Suprapubic skin (tissue), 4 donors: ENCODE results near the gene C7. TPM values are rescaled to one million over a fixed set of nuclear protein-coding genes. Genes with fewer than 3 reads are reported as not detected.
"Not testable (repeated sequence)": the region's sequence is repeated elsewhere in the genome, so short reads cannot be mapped to it uniquely, and the experiment has no call there.

Experiments used
- DNase-seq, 2 donors: peaks; one replicate each; pipeline ENCODE4 v3.0.0-alpha.2; 2019; ENCODE audit warnings: low spot score in 2 of 2
- H3K27ac ChIP-seq: fragments of 200-600 bp; sonication (generic); one replicate; pipeline ENCODE4 v1.5.1; 2019
- H3K27me3 ChIP-seq: fragments of 200-600 bp; sonication (generic); one replicate; pipeline ENCODE4 v1.5.1; 2019
- H3K36me3 ChIP-seq: fragments of 200-600 bp; sonication (generic); one replicate; pipeline ENCODE4 v1.5.1; 2019
- H3K4me1 ChIP-seq: fragments of 200-600 bp; sonication (generic); one replicate; pipeline ENCODE4 v1.5.1; 2019
- H3K4me3 ChIP-seq: fragments of 200-600 bp; sonication (generic); one replicate; pipeline ENCODE4 v1.5.1; 2019; ENCODE audit warnings: mild to moderate bottlenecking
- H3K9me3 ChIP-seq: fragments of 200-600 bp; sonication (generic); one replicate; pipeline ENCODE4 v1.5.1; 2019
- CTCF ChIP-seq, 2 donors: fragments of 200-600 bp in 1 of 2; fragments of 450-650 bp in 1 of 2; sonication (generic) in 1 of 2; IDR thresholded peaks; one replicate each; pipeline ENCODE4 v1.5.1; 2016 to 2019; ENCODE audit warnings: antibody characterized with exemption in 2 of 2, mild to moderate bottlenecking in 1 of 2, moderate library complexity in 1 of 2
- EP300 ChIP-seq: sonication (generic); formaldehyde crosslinking; IDR thresholded peaks from one replicate; pipeline ENCODE4 v1.6.1; 2017; ENCODE audit warnings: antibody characterized with exemption
- POLR2A ChIP-seq, 2 donors: fragments of 450-650 bp; IDR thresholded peaks; one replicate each; pipeline ENCODE4 v1.6.1; 2017; ENCODE audit warnings: antibody characterized with exemption in 2 of 2, mild to moderate bottlenecking in 2 of 2, moderate library complexity in 2 of 2
- POLR2AphosphoS5 ChIP-seq, 3 donors: sonication (generic); formaldehyde crosslinking; IDR thresholded peaks; one replicate each; pipeline ENCODE4 v1.6.1; 2017; ENCODE audit warnings: antibody characterized with exemption in 3 of 3
- WGBS: methylation state at CpG from one replicate; pipeline ENCODE4 v1.1.5; 2018; 5-methylcytosine and 5-hydroxymethylcytosine counted together
- total RNA-seq, 4 donors: library from RNA; depleted of rRNA; stranded (reverse); fragments of >200 nt; gene quantifications; one replicate each; pipeline ENCODE4 v1.1.0, GENCODE V29; 2016

The C7 gene
- total RNA-seq, result 10 to 100 TPM in 3 of 4 donors, 1 to 10 TPM in 1; 9.2 to 45.6 (median 15.7) TPM

- H3K27me3 ChIP-seq, result no peaks in the 10 kb centered on the region
- TF ChIP-seq POLR2AphosphoS5 (IDR thresholded peaks at IDR 0.05), result no peak
- TF ChIP-seq POLR2A (IDR thresholded peaks at IDR 0.05), result no peak
- TF ChIP-seq EP300, result no peak
- no peak for TF ChIP-seq CTCF (IDR thresholded peaks at IDR 0.05)
- H3K27ac ChIP-seq, result no peak within 1 kb of the TSS
- no peak within 1 kb of the TSS for H3K4me3 ChIP-seq
- 22% methylated on average over 3 of the region's 3 CpGs for WGBS
- H3K36me3 ChIP-seq, result no peaks in the 10 kb centered on the region
- no peak for DNase-seq
- no peaks in the 10 kb centered on the region for H3K4me1 ChIP-seq
- no peaks in the 10 kb centered on the region for H3K9me3 ChIP-seq
These were observed at the start of gene C7 for GRCh38 chr5:40909264-40909663. Gene C7, plus strand, starts transcription at chr5:40909497. Its CDS starts 114 bp downstream, at chr5:40909611.

- DNase-seq, result no peak
- TF ChIP-seq EP300 (no peak), POLR2AphosphoS5 (IDR thresholded peaks at IDR 0.05) (no peak), POLR2A (IDR thresholded peaks at IDR 0.05) (no peak), CTCF (IDR thresholded peaks at IDR 0.05) (no peak)
- H3K4me1 ChIP-seq, result no peaks in the 10 kb centered on the region
- H3K4me3 ChIP-seq, result no peak overlapping the region
- H3K9me3 ChIP-seq, result no peaks in the 10 kb centered on the region
- no peaks in the 10 kb centered on the region for H3K36me3 ChIP-seq
- H3K27me3 ChIP-seq, result no peaks in the 10 kb centered on the region
- H3K27ac ChIP-seq, result no peak overlapping the region
These were observed 48.6 kb upstream of the C7 start for GRCh38 chr5:40860711-40861110.

GRCh38 chr5:40865004-40865403 lies 44.3 kb upstream of the C7 start:
- 94% methylated on average over 5 of the region's 5 CpGs for WGBS
- H3K4me1 ChIP-seq, H3K27ac ChIP-seq, H3K9me3 ChIP-seq, DNase-seq, H3K27me3 ChIP-seq, H3K36me3 ChIP-seq, H3K4me3 ChIP-seq: not testable (repeated sequence)

- H3K4me3 ChIP-seq, result no peak overlapping the region
- H3K27ac ChIP-seq, result no peak overlapping the region
- no peaks in the 10 kb centered on the region for H3K27me3 ChIP-seq
- no peaks in the 10 kb centered on the region for H3K9me3 ChIP-seq
- WGBS, result 74% methylated on average over 5 of the region's 5 CpGs
- DNase-seq, result no peak
- H3K36me3 ChIP-seq, result no peaks in the 10 kb centered on the region
- H3K4me1 ChIP-seq, result no peaks in the 10 kb centered on the region
- TF ChIP-seq POLR2AphosphoS5 (IDR thresholded peaks at IDR 0.05) (no peak), CTCF (IDR thresholded peaks at IDR 0.05) (no peak), POLR2A (IDR thresholded peaks at IDR 0.05) (no peak), EP300 (no peak)
These were observed 42.5 kb upstream of the C7 start for GRCh38 chr5:40866844-40867243.

GRCh38 chr5:40869384-40869783 lies 39.9 kb upstream of the C7 start:
- TF ChIP-seq POLR2AphosphoS5 (IDR thresholded peaks at IDR 0.05) (no peak), EP300 (no peak), POLR2A (IDR thresholded peaks at IDR 0.05) (no peak), CTCF (IDR thresholded peaks at IDR 0.05) (no peak)
- no peak overlapping the region for H3K27ac ChIP-seq
- no peaks in the 10 kb centered on the region for H3K27me3 ChIP-seq
- H3K36me3 ChIP-seq, result no peaks in the 10 kb centered on the region
- H3K4me1 ChIP-seq, result no peaks in the 10 kb centered on the region
- no peak overlapping the region for H3K4me3 ChIP-seq
- H3K9me3 ChIP-seq, result no peaks in the 10 kb centered on the region
- DNase-seq, result no peak
- WGBS, result 91% methylated on average over 1 of the region's 1 CpG

GRCh38 chr5:40871177-40871576 lies 38.1 kb upstream of the C7 start:
- no peaks in the 10 kb centered on the region for H3K27me3 ChIP-seq
- no peaks in the 10 kb centered on the region for H3K36me3 ChIP-seq
- no peak overlapping the region for H3K27ac ChIP-seq
- no peaks in the 10 kb centered on the region for H3K4me1 ChIP-seq
- 65% methylated on average over 4 of the region's 4 CpGs for WGBS
- no peak for TF ChIP-seq POLR2AphosphoS5 (IDR thresholded peaks at IDR 0.05)
- no peak for TF ChIP-seq CTCF (IDR thresholded peaks at IDR 0.05)
- TF ChIP-seq EP300, result no peak
- no peak for TF ChIP-seq POLR2A (IDR thresholded peaks at IDR 0.05)
- H3K4me3 ChIP-seq, result no peak overlapping the region
- H3K9me3 ChIP-seq, result no peaks in the 10 kb centered on the region
- DNase-seq, result no peak

GRCh38 chr5:40872253-40872652 lies 37.0 kb upstream of the C7 start:
- H3K4me1 ChIP-seq, H3K9me3 ChIP-seq, H3K4me3 ChIP-seq, H3K27me3 ChIP-seq, H3K27ac ChIP-seq, H3K36me3 ChIP-seq, DNase-seq: not testable (repeated sequence)
- WGBS, result 90% methylated on average over 8 of the region's 8 CpGs
